SK-N-SH treated with all-trans-retinoic acid at 6 μM for 48 hours (cell line): ENCODE measurements around the gene GPRASP2.
"Not testable (repeated sequence)": the region's sequence is repeated elsewhere in the genome, so short reads cannot be mapped to it uniquely, and the experiment has no call there.

Experiments
- ATAC-seq: fragments of 200-7000 bp; cut with Tn5 transposase; 3 replicates; pipeline ENCODE4 v1.9.1; 2020; ENCODE audit warnings: mild to moderate bottlenecking, moderate library complexity
- ARNTL ChIP-seq: fragments of 450-650 bp; formaldehyde crosslinking; IDR thresholded peaks from 2 replicates; pipeline ENCODE4 v1.5.0; 2020; ENCODE audit warnings: low read depth, mild to moderate bottlenecking, moderate library complexity, borderline replicate concordance
- BACH2 ChIP-seq: fragments of 250-450 bp; sonication (Bioruptor Pico); IDR thresholded peaks from 2 replicates; pipeline ENCODE4 v1.9.0; 2021; ENCODE audit warnings: mild to moderate bottlenecking, borderline replicate concordance
- CSDC2 ChIP-seq: fragments of 250-450 bp; sonication (Bioruptor Pico); IDR thresholded peaks from 2 replicates; pipeline ENCODE4 v1.5.0; 2020; ENCODE audit warnings: mild to moderate bottlenecking, moderate library complexity
- ESRRG ChIP-seq: fragments of 250-450 bp; sonication (Bioruptor Pico); IDR thresholded peaks from 2 replicates; pipeline ENCODE4 v1.6.1; 2021; ENCODE audit warnings: mild to moderate bottlenecking
- GLIS3 ChIP-seq: fragments of 250-450 bp; sonication (Bioruptor Pico); IDR thresholded peaks from 2 replicates; pipeline ENCODE4 v1.5.0; 2020; ENCODE audit warnings: mild to moderate bottlenecking, moderate library complexity
- ISL1 ChIP-seq: fragments of 250-450 bp; sonication (Bioruptor Pico); IDR thresholded peaks from 2 replicates; pipeline ENCODE4 v2.1.2; 2022; ENCODE audit warnings: mild to moderate bottlenecking, moderate library complexity
- OSR1 ChIP-seq: fragments of 250-450 bp; sonication (Bioruptor Pico); IDR thresholded peaks from 2 replicates; pipeline ENCODE4 v1.8.0; 2022; ENCODE audit warnings: moderate library complexity, mild to moderate bottlenecking, inconsistent platforms
- PPARA ChIP-seq: fragments of 250-450 bp; sonication (Bioruptor Pico); IDR thresholded peaks from 2 replicates; pipeline ENCODE4 v1.5.0; 2020; ENCODE audit warnings: mild to moderate bottlenecking, borderline replicate concordance
- RARB ChIP-seq: fragments of 250-450 bp; sonication (Bioruptor Pico); IDR thresholded peaks from 2 replicates; pipeline ENCODE4 v1.8.0; 2021; ENCODE audit warnings: mild to moderate bottlenecking, moderate library complexity
- SNAI2 ChIP-seq: fragments of 250-450 bp; sonication (Bioruptor Pico); IDR thresholded peaks from 2 replicates; pipeline ENCODE4 v1.5.0; 2020; ENCODE audit warnings: mild to moderate bottlenecking, moderate library complexity
- TCF4 ChIP-seq: fragments of 250-450 bp; sonication (Bioruptor Pico); IDR thresholded peaks from 2 replicates; pipeline ENCODE4 v1.8.0; 2021; ENCODE audit warnings: mild to moderate bottlenecking, moderate library complexity, borderline replicate concordance
- TOX ChIP-seq: fragments of 250-450 bp; sonication (Bioruptor Pico); IDR thresholded peaks from 2 replicates; pipeline ENCODE4 v1.8.0; 2021; ENCODE audit warnings: mild to moderate bottlenecking, moderate library complexity, borderline replicate concordance
- ZC3H10 ChIP-seq: fragments of 250-450 bp; sonication (Bioruptor Pico); IDR thresholded peaks from 2 replicates; pipeline ENCODE4 v1.5.1; 2021; ENCODE audit warnings: mild to moderate bottlenecking, moderate library complexity
- ZFP3 ChIP-seq: fragments of 250-450 bp; sonication (Bioruptor Pico); IDR thresholded peaks from 2 replicates; pipeline ENCODE4 v1.5.0; 2020; ENCODE audit warnings: mild to moderate bottlenecking, moderate library complexity
- ZFP30 ChIP-seq: fragments of 450-650 bp; formaldehyde crosslinking; IDR thresholded peaks from 2 replicates; pipeline ENCODE4 v1.5.0; 2022; ENCODE audit warnings: mild to moderate bottlenecking, moderate library complexity
- ZNF565 ChIP-seq: fragments of 450-650 bp; formaldehyde crosslinking; conservative IDR thresholded peaks from 2 replicates; pipeline ENCODE4 v1.5.0; 2020; ENCODE audit warnings: low read depth, mild to moderate bottlenecking, moderate library complexity
- ZNF70 ChIP-seq: fragments of 450-650 bp; formaldehyde crosslinking; IDR thresholded peaks from 2 replicates; pipeline ENCODE4 v1.5.0; 2020; ENCODE audit warnings: mild to moderate bottlenecking, moderate library complexity
- ZNF8 ChIP-seq: fragments of 450-650 bp; formaldehyde crosslinking; IDR thresholded peaks from 2 replicates; pipeline ENCODE4 v1.5.0; 2020; ENCODE audit warnings: mild to moderate bottlenecking, moderate library complexity
- TF ChIP-seq, protein P1 (sequence below): fragments of 250-450 bp; sonication (Bioruptor Pico); IDR thresholded peaks from 2 replicates; pipeline ENCODE4 v1.8.0; 2021; ENCODE audit warnings: low read depth, mild to moderate bottlenecking, moderate library complexity, borderline replicate concordance
- TF ChIP-seq, protein P2 (sequence below): fragments of 250-450 bp; sonication (Bioruptor Pico); IDR thresholded peaks from 2 replicates; pipeline ENCODE4 v1.8.0; 2020; ENCODE audit warnings: mild to moderate bottlenecking, moderate library complexity, borderline replicate concordance
- TF ChIP-seq, protein P3 (sequence below): fragments of 250-450 bp; sonication (Bioruptor Pico); IDR thresholded peaks from 2 replicates; pipeline ENCODE4 v1.5.1; 2021; ENCODE audit warnings: mild to moderate bottlenecking, moderate library complexity

GPRASP2 gene

DNA sequence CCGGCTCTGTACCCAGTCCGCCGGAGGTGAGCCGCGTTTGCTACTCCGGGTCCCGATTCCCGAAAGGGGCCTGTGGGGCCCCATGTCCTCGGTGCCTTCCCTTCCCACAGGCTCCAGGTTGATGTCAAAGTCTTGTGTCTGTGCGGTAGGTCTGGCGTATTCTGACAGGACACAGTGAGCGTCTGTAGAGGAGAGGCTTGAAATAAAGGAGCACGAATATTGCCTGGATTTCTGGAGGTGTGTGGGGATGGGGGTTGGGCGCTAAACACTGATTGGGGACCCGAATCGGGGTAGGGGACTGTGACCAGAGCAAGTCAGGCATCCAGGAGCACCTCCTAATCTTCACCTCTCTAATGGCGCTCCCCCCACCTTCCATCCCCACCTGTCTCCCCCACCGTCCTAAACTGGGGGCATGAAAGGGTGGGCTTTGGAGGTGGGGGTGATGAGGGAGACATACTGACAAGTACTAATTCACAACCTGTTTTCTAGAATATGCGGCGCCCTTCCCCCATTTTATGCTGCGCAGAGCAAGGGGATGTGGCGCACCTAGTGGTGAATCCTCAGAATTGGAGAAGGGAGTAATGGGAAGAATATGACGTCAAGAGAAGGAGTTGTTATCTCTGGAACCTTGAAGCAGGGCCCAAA, 855 bp downstream of the GPRASP2 start:
- peak; percentile 82 for ATAC-seq

DNA sequence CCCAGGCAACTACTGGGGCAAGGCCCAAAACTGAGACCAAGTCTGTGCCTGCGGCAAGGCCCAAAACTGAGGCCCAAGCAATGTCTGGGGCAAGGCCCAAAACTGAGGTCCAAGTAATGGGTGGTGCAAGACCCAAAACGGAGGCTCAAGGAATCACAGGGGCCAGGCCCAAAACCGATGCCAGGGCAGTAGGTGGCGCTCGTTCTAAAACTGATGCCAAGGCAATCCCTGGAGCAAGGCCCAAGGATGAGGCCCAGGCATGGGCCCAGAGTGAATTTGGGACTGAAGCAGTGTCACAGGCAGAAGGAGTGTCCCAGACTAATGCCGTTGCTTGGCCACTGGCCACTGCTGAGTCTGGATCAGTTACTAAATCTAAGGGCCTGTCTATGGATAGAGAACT, 2.7 kb downstream of the GPRASP2 start:
- no peak for ATAC-seq
- no peak for TF ChIP-seq RARB (CRISPR knock-in tag)
- no peak for TF ChIP-seq TOX
- no peak for TF ChIP-seq ZFP3 (CRISPR knock-in tag)
- no peak for TF ChIP-seq PPARA (CRISPR knock-in tag)
- no peak for TF ChIP-seq ISL1 (CRISPR knock-in tag)
- no peak for TF ChIP-seq ESRRG
- TF ChIP-seq ARNTL, result no peak
- TF ChIP-seq ZNF70 (CRISPR knock-in tag), result no peak
- TF ChIP-seq, protein P1, sequence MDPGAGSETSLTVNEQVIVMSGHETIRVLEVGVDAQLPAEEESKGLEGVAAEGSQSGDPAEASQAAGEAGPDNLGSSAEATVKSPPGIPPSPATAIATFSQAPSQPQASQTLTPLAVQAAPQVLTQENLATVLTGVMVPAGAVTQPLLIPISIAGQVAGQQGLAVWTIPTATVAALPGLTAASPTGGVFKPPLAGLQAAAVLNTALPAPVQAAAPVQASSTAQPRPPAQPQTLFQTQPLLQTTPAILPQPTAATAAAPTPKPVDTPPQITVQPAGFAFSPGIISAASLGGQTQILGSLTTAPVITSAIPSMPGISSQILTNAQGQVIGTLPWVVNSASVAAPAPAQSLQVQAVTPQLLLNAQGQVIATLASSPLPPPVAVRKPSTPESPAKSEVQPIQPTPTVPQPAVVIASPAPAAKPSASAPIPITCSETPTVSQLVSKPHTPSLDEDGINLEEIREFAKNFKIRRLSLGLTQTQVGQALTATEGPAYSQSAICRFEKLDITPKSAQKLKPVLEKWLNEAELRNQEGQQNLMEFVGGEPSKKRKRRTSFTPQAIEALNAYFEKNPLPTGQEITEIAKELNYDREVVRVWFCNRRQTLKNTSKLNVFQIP, result no peak
- TF ChIP-seq ZNF8 (CRISPR knock-in tag), result no peak
- TF ChIP-seq, protein P2, sequence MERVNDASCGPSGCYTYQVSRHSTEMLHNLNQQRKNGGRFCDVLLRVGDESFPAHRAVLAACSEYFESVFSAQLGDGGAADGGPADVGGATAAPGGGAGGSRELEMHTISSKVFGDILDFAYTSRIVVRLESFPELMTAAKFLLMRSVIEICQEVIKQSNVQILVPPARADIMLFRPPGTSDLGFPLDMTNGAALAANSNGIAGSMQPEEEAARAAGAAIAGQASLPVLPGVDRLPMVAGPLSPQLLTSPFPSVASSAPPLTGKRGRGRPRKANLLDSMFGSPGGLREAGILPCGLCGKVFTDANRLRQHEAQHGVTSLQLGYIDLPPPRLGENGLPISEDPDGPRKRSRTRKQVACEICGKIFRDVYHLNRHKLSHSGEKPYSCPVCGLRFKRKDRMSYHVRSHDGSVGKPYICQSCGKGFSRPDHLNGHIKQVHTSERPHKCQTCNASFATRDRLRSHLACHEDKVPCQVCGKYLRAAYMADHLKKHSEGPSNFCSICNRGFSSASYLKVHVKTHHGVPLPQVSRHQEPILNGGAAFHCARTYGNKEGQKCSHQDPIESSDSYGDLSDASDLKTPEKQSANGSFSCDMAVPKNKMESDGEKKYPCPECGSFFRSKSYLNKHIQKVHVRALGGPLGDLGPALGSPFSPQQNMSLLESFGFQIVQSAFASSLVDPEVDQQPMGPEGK (CRISPR knock-in tag), result no peak
- no peak for TF ChIP-seq OSR1 (CRISPR knock-in tag)

More for the DNA sequence above, 855 bp downstream of the GPRASP2 start:
- TF ChIP-seq ZNF565 (CRISPR knock-in tag), result no peak
- no peak for TF ChIP-seq ZNF70 (CRISPR knock-in tag)
- TF ChIP-seq ZFP3 (CRISPR knock-in tag), result no peak

DNA sequence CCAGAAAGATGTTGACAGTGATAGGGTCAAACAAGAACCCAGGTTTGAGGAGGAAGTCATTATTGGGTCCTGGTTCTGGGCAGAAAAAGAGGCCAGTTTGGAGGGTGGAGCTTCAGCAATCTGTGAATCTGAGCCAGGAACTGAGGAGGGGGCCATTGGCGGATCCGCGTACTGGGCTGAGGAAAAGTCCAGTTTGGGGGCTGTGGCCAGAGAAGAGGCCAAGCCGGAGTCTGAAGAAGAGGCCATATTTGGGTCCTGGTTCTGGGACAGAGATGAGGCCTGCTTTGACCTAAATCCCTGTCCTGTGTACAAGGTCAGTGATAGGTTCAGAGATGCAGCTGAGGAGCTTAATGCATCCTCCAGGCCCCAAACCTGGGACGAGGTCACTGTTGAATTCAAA, 3.7 kb downstream of the GPRASP2 start:
- no peak for ATAC-seq
- TF ChIP-seq PPARA (CRISPR knock-in tag), result no peak
- no peak for TF ChIP-seq CSDC2 (CRISPR knock-in tag)
- no peak for TF ChIP-seq ZFP3 (CRISPR knock-in tag)
- TF ChIP-seq ZNF70 (CRISPR knock-in tag), result no peak
- no peak for TF ChIP-seq ZNF8 (CRISPR knock-in tag)
- TF ChIP-seq ESRRG, result no peak

DNA sequence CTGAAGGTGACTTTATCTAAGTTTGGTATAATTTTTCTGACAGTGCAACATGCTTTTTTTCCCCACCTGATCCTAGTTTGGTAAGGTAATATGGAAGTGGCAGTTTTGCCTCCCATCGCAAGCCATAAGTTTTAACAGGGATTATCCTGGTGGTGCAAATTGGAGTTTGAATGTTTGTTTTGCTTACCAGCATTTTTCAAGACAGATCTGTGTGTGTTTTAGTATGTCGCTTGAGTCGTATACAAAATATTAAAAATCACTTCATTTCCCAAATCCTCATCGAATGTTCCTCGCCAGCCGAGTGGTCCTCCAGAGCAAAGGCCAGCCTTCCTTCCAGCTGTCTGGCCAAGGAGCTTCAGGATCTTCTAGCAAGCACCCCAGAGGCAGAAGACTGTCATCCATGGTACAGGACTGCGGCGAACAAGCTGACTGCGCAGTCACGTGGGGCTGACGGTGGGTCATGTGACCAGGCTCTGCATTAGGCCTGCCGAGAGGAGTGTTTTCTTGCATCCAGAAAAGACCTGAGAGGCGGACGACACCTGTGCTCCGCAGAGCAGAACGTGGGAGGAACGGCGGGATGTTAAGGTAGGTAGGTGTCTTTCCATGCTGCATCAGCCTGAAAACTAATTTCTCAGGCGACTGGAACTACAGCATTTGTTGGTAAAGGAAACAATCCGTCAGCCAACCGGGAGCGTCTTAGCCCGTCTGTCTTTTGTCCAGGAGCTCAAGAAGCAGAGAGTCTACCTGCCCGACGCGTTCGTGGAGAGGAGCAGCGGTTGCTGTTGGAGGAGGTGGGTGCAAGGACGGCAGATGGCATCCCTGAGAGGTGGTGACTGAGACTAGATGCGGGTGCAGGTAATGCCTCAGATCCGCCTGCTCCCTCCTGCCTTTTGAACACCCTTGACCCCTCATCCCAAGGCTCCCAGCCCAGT, 8.3 kb downstream of the GPRASP2 start, which contains the start of gene GPRASP3:
Gene GPRASP3, plus strand, starts transcription at position 507 of the 932 bp plus-strand sequence. CDS start 28,253 bp downstream, outside the sequence.
- ATAC-seq, result peak; percentile 97
- TF ChIP-seq SNAI2 (CRISPR knock-in tag), result no peak
- TF ChIP-seq ESRRG, result no peak
- TF ChIP-seq, protein P3, sequence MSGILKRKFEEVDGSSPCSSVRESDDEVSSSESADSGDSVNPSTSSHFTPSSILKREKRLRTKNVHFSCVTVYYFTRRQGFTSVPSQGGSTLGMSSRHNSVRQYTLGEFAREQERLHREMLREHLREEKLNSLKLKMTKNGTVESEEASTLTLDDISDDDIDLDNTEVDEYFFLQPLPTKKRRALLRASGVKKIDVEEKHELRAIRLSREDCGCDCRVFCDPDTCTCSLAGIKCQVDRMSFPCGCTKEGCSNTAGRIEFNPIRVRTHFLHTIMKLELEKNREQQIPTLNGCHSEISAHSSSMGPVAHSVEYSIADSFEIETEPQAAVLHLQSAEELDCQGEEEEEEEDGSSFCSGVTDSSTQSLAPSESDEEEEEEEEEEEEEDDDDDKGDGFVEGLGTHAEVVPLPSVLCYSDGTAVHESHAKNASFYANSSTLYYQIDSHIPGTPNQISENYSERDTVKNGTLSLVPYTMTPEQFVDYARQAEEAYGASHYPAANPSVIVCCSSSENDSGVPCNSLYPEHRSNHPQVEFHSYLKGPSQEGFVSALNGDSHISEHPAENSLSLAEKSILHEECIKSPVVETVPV, result no peak
- no peak for TF ChIP-seq ZNF565 (CRISPR knock-in tag)
- TF ChIP-seq GLIS3, result no peak

DNA sequence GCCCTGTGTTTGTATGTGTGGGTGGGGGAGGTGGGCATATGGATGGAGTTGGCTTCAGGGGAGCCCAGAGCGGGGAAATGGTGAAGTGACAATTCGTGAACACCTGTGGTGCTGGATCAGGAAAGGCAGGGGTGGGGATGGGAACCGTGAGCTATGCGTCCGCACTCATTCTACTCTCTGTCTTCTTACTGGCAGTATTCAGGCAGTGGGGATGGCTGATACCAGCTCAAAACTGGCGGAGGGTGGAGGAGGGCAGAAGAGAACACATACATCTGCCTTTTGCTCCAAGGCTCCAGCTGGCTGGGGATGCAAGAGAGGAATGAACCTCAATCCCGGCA, 8.9 kb downstream of the GPRASP2 start:
- not testable (repeated sequence) for ATAC-seq

DNA sequence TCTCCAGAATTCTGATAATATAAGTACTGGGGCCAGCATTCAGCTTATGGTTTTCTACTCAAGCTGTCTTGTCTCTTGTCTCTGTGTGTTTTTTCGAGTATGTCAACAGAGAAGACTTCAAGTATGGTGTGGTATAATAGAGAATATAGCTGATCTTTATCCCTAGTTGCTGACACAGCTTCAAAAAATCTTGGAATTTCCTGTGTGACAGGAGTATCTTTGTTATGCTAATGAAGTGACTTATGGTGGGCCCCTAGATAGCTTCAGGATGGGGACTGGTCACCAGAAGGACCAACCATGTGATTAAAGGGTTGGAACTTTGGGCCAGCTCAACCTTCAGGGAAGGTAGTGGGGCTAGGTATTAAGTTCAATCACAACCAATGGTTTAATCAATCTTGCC, 11.2 kb downstream of the GPRASP2 start:
- ATAC-seq, result no peak
- no peak for TF ChIP-seq CSDC2 (CRISPR knock-in tag)
- TF ChIP-seq, all 23 proteins: peak for 0

DNA sequence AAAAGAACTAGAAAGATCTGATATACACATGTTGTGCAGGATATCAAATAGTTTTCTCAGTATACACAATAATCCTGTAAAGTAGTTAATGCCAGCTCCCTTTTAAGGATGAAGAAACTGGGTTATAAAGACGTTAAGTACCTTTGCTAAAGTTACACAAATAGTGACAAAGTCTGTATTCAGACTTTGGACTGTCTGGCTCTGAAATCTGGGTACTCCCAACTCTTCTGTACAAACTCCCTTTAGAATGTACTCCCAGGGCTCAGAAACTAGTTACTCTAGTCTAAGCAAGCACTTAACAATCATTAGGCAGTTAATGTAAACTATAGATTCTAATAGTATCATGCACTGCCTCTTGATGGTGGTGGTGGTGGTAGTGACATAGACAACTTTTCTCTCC, 15.5 kb downstream of the GPRASP2 start:
- no peak for ATAC-seq
- TF ChIP-seq ZFP30, result no peak
- TF ChIP-seq, protein P3, result no peak
- no peak for TF ChIP-seq TCF4 (CRISPR knock-in tag)
- no peak for TF ChIP-seq PPARA (CRISPR knock-in tag)
- no peak for TF ChIP-seq TOX
- TF ChIP-seq SNAI2 (CRISPR knock-in tag), result no peak
- no peak for TF ChIP-seq CSDC2 (CRISPR knock-in tag)
- no peak for TF ChIP-seq GLIS3
- TF ChIP-seq BACH2 (CRISPR knock-in tag), result no peak
- no peak for TF ChIP-seq ZC3H10 (CRISPR knock-in tag)
